Panc1 (cell line): ENCODE results near the gene VIPAS39. TPM values are rescaled to one million over a fixed set of nuclear protein-coding genes. Genes with fewer than 3 reads are reported as not detected.

Experiments used
- ATAC-seq: fragments of 200-7000 bp; cut with Tn5 transposase; 2 replicates; pipeline ENCODE4 v1.9.1; 2020; ENCODE audit warnings: mild to moderate bottlenecking, moderate library complexity
- BruUV-seq: library from RNA; stranded (reverse); fragments of 400-500 nt; replicated peaks from 2 replicates; lab custom pipeline; 2021; lab: Mats Ljungman, UMichigan
- CTCF ChIA-PET: fragments of 300-600 bp; sonication (Branson Sonifier 250); formaldehyde crosslinking; loops from one replicate; lab custom pipeline; 2022; ENCODE audit warnings: antibody characterized with exemption; lab: Charles Lee
- POLR2A ChIA-PET: fragments of 300-600 bp; sonication (Branson Sonifier 250); formaldehyde crosslinking; loops from one replicate; lab custom pipeline; 2022; ENCODE audit warnings: antibody characterized with exemption; lab: Charles Lee
- DNase-seq: peaks from one replicate; pipeline ENCODE4 v3.0.0-alpha.2; 2010; ENCODE audit warnings: low read depth, low spot score
- H3K27ac ChIP-seq: 2 replicates; pipeline ENCODE4 v1.5.1; 2011; ENCODE audit warnings: mild to moderate bottlenecking, low read length, inconsistent platforms
- H3K27me3 ChIP-seq: fragments of 200-500 bp; sonication (Bioruptor generic); 2 replicates; pipeline ENCODE4 v1.6.0; 2014; ENCODE audit warnings: low read length, inconsistent platforms; ENCODE audit not compliant: control insufficient read depth, insufficient read depth
- H3K36me3 ChIP-seq: fragments of 200-500 bp; sonication (Bioruptor generic); 2 replicates; pipeline ENCODE4 v1.5.1; 2014; ENCODE audit warnings: inconsistent platforms, mild to moderate bottlenecking, low read length, moderate library complexity; ENCODE audit not compliant: control insufficient read depth, insufficient read depth
- H3K4me1 ChIP-seq: 2 replicates; pipeline ENCODE4 v1.5.1; 2011; ENCODE audit warnings: inconsistent platforms, mild to moderate bottlenecking, low read length, moderate library complexity; ENCODE audit not compliant: control insufficient read depth, insufficient read depth
- H3K4me3 ChIP-seq, 2 experiments: 2 replicates each; pipeline ENCODE4 v1.5.1; 2011 to 2012; ENCODE audit warnings: low read depth in 2 of 2, low read length in 2 of 2, mild to moderate bottlenecking in 2 of 2, inconsistent platforms in 1 of 2, moderate library complexity in 1 of 2
- H3K9me3 ChIP-seq: fragments of 200-500 bp; sonication (Bioruptor generic); 2 replicates; pipeline ENCODE4 v1.5.1; 2014; ENCODE audit warnings: low read depth, mild to moderate bottlenecking, inconsistent platforms, low read length, moderate library complexity; ENCODE audit not compliant: control insufficient read depth, insufficient read depth
- CTCF ChIP-seq: fragments of 450-650 bp; IDR thresholded peaks from 2 replicates; pipeline ENCODE4 v1.5.1; 2017; ENCODE audit warnings: mild to moderate bottlenecking
- POLR2AphosphoS5 ChIP-seq: IDR thresholded peaks from 2 replicates; pipeline ENCODE4 v1.6.1; 2012; ENCODE audit warnings: mild to moderate bottlenecking, low read depth, low read length, moderate library complexity
- REST ChIP-seq, 2 experiments: IDR thresholded peaks; 2 replicates each; pipeline ENCODE4 v1.6.1; 2011 to 2012; ENCODE audit warnings: low read depth in 2 of 2, control low read depth in 1 of 2, low read length in 1 of 2, mild to moderate bottlenecking in 1 of 2, moderate library complexity in 1 of 2; ENCODE audit not compliant: insufficient read depth in 1 of 2
- SIN3A ChIP-seq: IDR thresholded peaks from 2 replicates; pipeline ENCODE4 v1.6.1; 2012; ENCODE audit warnings: low read depth, mild to moderate bottlenecking, low read length, moderate library complexity, borderline replicate concordance; ENCODE audit not compliant: insufficient read depth
- TCF7L2 ChIP-seq: IDR thresholded peaks from 2 replicates; pipeline ENCODE4 v1.6.1; 2011; ENCODE audit warnings: mild to moderate bottlenecking, low read depth, low read length, inconsistent platforms
- in situ Hi-C: cut with HindIII; loops from 2 replicates; pipeline ENCODE4 v1.10.0; 2016; ENCODE audit warnings: low sequenced_read_pairs, low pct_unique_long_range_greater_than_20kb
- intact Hi-C: fragments of 100-400 bp; cut with micrococcal nuclease; formaldehyde crosslinking; loops from one replicate; pipeline ENCODE4 v1.10.0; 2022; ENCODE audit not compliant: unreplicated experiment
- total RNA-seq: library from RNA; stranded (reverse); gene quantifications from one replicate; pipeline ENCODE4 v1.2.1, GENCODE V29; 2021; ENCODE audit not compliant: unreplicated experiment

Gene VIPAS39
- total RNA-seq, 1 experiment from 2014 or later, result 12.4 TPM

- H3K4me3 ChIP-seq, result no peak overlapping the region
- no peaks in the 10 kb centered on the region for H3K36me3 ChIP-seq
- ATAC-seq (no peak), DNase-seq (no peak)
- H3K27me3 ChIP-seq, result no peaks in the 10 kb centered on the region
- intact Hi-C loops, result no loop called here
- in situ Hi-C loops, result no loop called here
- H3K27ac ChIP-seq, result no peak overlapping the region
- H3K4me1 ChIP-seq, result no peaks in the 10 kb centered on the region
- H3K9me3 ChIP-seq, result no peaks in the 10 kb centered on the region
- TF ChIP-seq REST (IDR thresholded peaks at IDR 0.05; ENCODE audit: insufficient read depth in 1 of 2, low read depth in 2 of 2, low read length in 1 of 2) (no peak), CTCF (no peak), TCF7L2 (no peak), SIN3A (no peak), POLR2AphosphoS5 (no peak)
- ChIA-PET POLR2A (interaction anchor here (0.5 kb wide), 1 partner anchor 187 kb away, joined by 3 read pairs; no protein-coding TSS in a partner anchor), CTCF (no interaction called here)
- no TSS peak for BruUV-seq
Measured at GRCh38 chr14:77406086-77406485, 51.3 kb downstream of the VIPAS39 start.

- Histone ChIP-seq H3K27ac (no peak overlapping the region), H3K27me3 (no peaks in the 10 kb centered on the region), H3K36me3 (no peaks in the 10 kb centered on the region), H3K9me3 (no peaks in the 10 kb centered on the region), H3K4me3 (no peak overlapping the region), H3K4me1 (no peaks in the 10 kb centered on the region)
- intact Hi-C loops, result no loop called here
- BruUV-seq, result no TSS peak
- TF ChIP-seq CTCF, result no peak
- no peak for TF ChIP-seq SIN3A
- TF ChIP-seq POLR2AphosphoS5, result no peak
- no peak for TF ChIP-seq TCF7L2
- TF ChIP-seq REST (IDR thresholded peaks at IDR 0.05; ENCODE audit: insufficient read depth in 1 of 2, low read depth in 2 of 2, low read length in 1 of 2), result no peak
- DNase-seq, result no peak
- in situ Hi-C loops, result no loop called here
- no peak for ATAC-seq
- POLR2A ChIA-PET, result no interaction called here
- CTCF ChIA-PET, result no interaction called here
Measured at GRCh38 chr14:77403768-77404167, 53.6 kb downstream of the VIPAS39 start.
